SH-SY5Y (cell line): ENCODE measurements around the gene PTPRCAP.

Experiments used
- GATA2 ChIP-seq: IDR thresholded peaks from 2 replicates; pipeline ENCODE4 v1.6.1; 2011; ENCODE audit warnings: mild to moderate bottlenecking, low read depth, low read length
- GATA3 ChIP-seq: IDR thresholded peaks from 2 replicates; pipeline ENCODE4 v1.6.1; 2011; ENCODE audit warnings: low read depth, mild to moderate bottlenecking, low read length, moderate library complexity

- TF ChIP-seq GATA3 (no peak), GATA2 (no peak)
Observed at GRCh38 chr11:67465189-67465510, 27.7 kb upstream of the PTPRCAP start.
